DOHH2 (cell line): ENCODE measurements around the gene RCOR1.

Source experiments
- CTCF ChIP-seq: fragments of 200-600 bp; sonication (generic); IDR thresholded peaks from one replicate; pipeline ENCODE4 v1.5.1; 2014; ENCODE audit warnings: antibody characterized with exemption, mild to moderate bottlenecking, low read depth, low read length; ENCODE audit not compliant: poor library complexity, severe bottlenecking
- EZH2phosphoT487 ChIP-seq: fragments of 200-600 bp; sonication (generic); IDR thresholded peaks from 2 replicates; pipeline ENCODE4 v1.6.1; 2017; ENCODE audit warnings: borderline replicate concordance, mild to moderate bottlenecking, antibody characterized with exemption, low read length, moderate library complexity, mixed read lengths

DNA sequence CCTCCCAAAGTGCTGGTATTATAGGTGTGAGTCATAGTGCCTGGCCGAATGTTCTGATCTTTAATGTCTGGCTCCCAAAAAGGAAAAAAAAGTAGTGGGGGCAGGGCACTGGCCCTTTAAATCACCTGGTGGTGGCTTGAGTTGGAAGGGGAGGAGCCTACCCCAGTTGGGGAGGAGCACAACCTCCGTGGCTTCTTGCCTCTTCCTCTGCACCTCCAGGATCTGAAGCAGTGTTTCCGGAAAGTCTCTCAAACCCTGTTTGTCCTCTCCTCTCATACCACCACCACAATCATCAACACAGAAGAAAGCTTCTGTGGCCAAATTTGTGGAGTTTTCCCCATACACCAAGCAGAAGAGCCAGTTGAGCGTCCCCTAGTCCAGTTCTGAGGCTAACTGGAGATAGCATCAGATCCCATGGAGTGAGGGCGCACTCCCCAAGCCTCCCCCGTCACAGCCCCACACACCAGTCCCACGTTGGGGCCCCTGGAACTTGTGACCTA is 24.3 kb upstream of the RCOR1 start:
- TF ChIP-seq CTCF (no peak), EZH2phosphoT487 (no peak)
